Peyer's patch (tissue), 4 donors: ENCODE data around the gene LMTK3.

Experiments
- POLR2A ChIP-seq, 2 donors: fragments of 450-650 bp; IDR thresholded peaks; one replicate each; pipeline ENCODE4 v1.5.1; 2017; ENCODE audit warnings: antibody characterized with exemption in 2 of 2, mild to moderate bottlenecking in 2 of 2, moderate library complexity in 2 of 2
- TF ChIP-seq, protein P1 (sequence below), 6 experiments: fragments of 450-650 bp in 4 of 6; fragments of 200-600 bp in 2 of 6; sonication (generic) in 1 of 6; IDR thresholded peaks; one replicate each; pipeline ENCODE4 v1.5.1; 2017 to 2019; ENCODE audit warnings: antibody characterized with exemption in 6 of 6, mild to moderate bottlenecking in 3 of 6, moderate library complexity in 1 of 6

DNA sequence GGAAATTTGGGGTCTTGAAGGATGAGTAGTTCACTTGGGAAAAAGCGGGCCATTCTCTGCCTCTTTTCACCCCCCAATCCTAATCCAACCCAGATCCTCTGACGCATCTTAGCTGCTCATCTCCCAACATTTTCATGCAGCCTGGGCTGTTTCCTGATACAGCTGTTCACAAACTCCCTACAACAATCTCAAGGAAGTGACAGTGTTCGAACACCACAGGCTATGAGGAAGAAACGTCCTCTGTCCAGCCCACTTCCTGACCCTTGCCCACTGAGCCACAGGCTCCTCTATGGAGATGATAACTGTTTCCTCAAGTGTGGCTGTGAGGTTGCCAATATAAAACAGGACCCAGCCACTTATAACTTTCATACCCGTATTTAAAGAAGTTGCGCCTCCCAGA is 16.2 kb downstream of the LMTK3 start:
- TF ChIP-seq, protein P1, sequence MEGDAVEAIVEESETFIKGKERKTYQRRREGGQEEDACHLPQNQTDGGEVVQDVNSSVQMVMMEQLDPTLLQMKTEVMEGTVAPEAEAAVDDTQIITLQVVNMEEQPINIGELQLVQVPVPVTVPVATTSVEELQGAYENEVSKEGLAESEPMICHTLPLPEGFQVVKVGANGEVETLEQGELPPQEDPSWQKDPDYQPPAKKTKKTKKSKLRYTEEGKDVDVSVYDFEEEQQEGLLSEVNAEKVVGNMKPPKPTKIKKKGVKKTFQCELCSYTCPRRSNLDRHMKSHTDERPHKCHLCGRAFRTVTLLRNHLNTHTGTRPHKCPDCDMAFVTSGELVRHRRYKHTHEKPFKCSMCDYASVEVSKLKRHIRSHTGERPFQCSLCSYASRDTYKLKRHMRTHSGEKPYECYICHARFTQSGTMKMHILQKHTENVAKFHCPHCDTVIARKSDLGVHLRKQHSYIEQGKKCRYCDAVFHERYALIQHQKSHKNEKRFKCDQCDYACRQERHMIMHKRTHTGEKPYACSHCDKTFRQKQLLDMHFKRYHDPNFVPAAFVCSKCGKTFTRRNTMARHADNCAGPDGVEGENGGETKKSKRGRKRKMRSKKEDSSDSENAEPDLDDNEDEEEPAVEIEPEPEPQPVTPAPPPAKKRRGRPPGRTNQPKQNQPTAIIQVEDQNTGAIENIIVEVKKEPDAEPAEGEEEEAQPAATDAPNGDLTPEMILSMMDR (IDR thresholded peaks at IDR 0.05): no peak
- TF ChIP-seq POLR2A (IDR thresholded peaks at IDR 0.05): no peak
